PFSK-1 (cell line): Measurements from ENCODE around the gene SLFN5.

ENCODE experiments used
- FOXP2 ChIP-seq: optimal IDR thresholded peaks from 2 replicates; pipeline ENCODE3; 2011; ENCODE audit warnings: borderline replicate concordance, control low read depth, inconsistent platforms; ENCODE audit not compliant: insufficient read depth; ENCODE audit errors: extremely low read length, extremely low read depth
- POLR2AphosphoS5 ChIP-seq: IDR thresholded peaks from 2 replicates; pipeline ENCODE4 v1.6.1; 2012; ENCODE audit warnings: low read depth, mild to moderate bottlenecking, control low read depth, low read length, moderate library complexity
- SIN3A ChIP-seq: IDR thresholded peaks from 2 replicates; pipeline ENCODE4 v1.6.1; 2012; ENCODE audit warnings: mild to moderate bottlenecking, low read length, moderate library complexity, borderline replicate concordance; ENCODE audit not compliant: insufficient read depth
- TAF1 ChIP-seq: IDR thresholded peaks from 2 replicates; pipeline ENCODE4 v1.6.1; 2012; ENCODE audit warnings: low read length, control low read depth, borderline replicate concordance; ENCODE audit not compliant: insufficient read depth
- TF ChIP-seq, protein P1 (sequence below), 2 experiments: IDR thresholded peaks; 2 replicates each; pipeline versions ENCODE4 v1.6.1 to v1.8.0; 2011 to 2012; ENCODE audit warnings: low read depth in 2 of 2, low read length in 2 of 2, control low read depth in 1 of 2, inconsistent platforms in 1 of 2, mild to moderate bottlenecking in 1 of 2, moderate library complexity in 1 of 2; ENCODE audit not compliant: insufficient read depth in 1 of 2

The SLFN5 gene

DNA sequence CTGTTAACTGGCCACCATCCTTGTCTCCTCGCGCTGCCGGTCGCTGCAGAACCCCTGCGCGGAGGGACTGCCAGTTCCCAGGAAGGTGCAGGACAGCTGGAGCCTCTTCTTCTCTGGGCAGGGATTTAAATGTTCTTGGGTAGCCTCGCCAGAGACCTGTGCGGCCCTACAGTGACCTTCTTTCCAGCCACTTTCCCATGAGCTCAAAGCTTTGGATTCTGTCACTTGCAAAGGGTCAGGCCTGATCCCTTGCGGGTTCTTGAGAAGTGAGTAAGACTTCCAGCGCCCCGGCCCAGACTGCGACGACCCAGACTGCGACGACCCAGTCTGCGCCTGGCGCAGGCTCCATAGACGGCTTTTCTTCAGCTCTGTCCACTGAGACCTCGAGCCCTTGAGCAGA, 1.4 kb upstream of the SLFN5 start:
- TF ChIP-seq TAF1, result no peak
- TF ChIP-seq, protein P1, sequence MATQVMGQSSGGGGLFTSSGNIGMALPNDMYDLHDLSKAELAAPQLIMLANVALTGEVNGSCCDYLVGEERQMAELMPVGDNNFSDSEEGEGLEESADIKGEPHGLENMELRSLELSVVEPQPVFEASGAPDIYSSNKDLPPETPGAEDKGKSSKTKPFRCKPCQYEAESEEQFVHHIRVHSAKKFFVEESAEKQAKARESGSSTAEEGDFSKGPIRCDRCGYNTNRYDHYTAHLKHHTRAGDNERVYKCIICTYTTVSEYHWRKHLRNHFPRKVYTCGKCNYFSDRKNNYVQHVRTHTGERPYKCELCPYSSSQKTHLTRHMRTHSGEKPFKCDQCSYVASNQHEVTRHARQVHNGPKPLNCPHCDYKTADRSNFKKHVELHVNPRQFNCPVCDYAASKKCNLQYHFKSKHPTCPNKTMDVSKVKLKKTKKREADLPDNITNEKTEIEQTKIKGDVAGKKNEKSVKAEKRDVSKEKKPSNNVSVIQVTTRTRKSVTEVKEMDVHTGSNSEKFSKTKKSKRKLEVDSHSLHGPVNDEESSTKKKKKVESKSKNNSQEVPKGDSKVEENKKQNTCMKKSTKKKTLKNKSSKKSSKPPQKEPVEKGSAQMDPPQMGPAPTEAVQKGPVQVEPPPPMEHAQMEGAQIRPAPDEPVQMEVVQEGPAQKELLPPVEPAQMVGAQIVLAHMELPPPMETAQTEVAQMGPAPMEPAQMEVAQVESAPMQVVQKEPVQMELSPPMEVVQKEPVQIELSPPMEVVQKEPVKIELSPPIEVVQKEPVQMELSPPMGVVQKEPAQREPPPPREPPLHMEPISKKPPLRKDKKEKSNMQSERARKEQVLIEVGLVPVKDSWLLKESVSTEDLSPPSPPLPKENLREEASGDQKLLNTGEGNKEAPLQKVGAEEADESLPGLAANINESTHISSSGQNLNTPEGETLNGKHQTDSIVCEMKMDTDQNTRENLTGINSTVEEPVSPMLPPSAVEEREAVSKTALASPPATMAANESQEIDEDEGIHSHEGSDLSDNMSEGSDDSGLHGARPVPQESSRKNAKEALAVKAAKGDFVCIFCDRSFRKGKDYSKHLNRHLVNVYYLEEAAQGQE (IDR thresholded peaks at IDR 0.05; ENCODE audit: insufficient read depth in 1 of 2, low read depth in 2 of 2, low read length in 2 of 2), result no peak
- TF ChIP-seq SIN3A, result no peak
- no peak for TF ChIP-seq FOXP2

DNA sequence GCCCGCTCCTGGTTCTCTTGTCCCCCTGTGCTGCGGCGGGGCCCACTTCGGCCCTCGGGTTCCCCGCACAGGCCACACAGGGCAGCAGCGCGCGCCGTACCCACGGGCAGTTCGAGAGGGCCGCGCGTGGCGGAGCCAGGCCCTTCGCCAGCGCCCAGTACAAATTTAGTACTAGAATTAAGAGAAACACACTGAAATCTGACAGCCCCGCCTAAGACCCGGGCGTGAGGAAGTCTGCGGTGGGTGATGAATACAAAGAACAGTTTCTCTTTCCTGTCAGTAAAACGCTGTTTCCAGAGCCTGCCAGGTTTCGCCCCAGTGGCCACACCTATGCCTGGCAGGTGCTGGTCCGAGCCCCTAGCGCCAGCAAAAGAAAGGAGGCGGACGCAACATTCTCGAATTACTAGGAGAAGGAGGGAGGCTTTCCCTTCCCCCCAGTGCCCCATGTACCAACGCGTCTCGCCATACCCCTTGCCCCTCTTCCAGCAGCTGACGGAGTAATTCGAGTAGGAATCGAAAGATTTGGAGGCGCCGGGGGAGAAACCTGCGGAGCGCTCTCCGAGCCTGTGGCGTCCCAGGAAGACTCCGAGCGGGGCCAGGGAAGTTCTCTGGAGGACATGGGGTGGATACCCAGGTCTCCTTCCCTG, 591 bp upstream of the SLFN5 start:
- TF ChIP-seq FOXP2, result no peak
- TF ChIP-seq SIN3A, result no peak
- no peak for TF ChIP-seq POLR2AphosphoS5
- TF ChIP-seq, protein P1 (IDR thresholded peaks at IDR 0.05; ENCODE audit: insufficient read depth in 1 of 2, low read depth in 2 of 2, low read length in 2 of 2), result no peak
- no peak for TF ChIP-seq TAF1

DNA sequence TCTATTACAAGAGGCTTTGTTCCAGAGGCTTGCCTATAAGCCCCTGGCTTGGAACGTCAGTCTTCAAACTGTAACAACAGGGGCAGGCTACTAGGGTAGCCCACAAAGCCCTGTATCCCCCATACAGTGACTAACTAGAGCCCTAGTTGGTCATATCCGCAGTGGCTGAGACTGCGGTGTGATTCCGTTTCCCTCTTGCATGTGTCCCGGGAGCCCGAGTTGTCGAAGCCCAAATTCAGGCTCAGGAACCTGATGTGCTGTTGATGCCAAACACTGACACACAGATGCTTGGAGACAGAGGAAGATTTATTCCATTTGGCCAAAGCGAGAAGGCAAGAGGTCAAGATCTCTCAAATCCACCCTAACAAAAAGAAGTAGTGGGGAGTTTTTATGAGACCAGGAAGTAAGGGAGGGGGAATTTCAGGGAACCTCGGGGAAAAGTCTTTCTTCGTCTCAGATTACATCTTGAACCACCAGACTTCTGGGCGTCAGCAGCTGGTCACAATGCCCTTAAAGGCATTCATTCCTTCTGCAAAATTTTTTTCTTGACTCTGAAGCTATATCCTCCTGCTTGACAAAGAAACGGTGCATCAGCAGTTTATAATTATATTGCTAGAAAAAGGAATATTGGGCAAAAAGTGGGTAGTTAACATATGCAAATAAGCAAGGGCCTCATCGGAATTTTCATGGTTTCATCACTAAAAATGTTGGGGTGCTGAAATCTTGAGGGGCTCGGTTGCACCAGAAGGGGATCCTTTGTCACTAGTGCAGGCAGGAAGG, 879 bp downstream of the SLFN5 start:
- TF ChIP-seq TAF1 (no peak), SIN3A (0 out of 2 replicates have a peak, but pooled peaks have one; percentile 15)

DNA sequence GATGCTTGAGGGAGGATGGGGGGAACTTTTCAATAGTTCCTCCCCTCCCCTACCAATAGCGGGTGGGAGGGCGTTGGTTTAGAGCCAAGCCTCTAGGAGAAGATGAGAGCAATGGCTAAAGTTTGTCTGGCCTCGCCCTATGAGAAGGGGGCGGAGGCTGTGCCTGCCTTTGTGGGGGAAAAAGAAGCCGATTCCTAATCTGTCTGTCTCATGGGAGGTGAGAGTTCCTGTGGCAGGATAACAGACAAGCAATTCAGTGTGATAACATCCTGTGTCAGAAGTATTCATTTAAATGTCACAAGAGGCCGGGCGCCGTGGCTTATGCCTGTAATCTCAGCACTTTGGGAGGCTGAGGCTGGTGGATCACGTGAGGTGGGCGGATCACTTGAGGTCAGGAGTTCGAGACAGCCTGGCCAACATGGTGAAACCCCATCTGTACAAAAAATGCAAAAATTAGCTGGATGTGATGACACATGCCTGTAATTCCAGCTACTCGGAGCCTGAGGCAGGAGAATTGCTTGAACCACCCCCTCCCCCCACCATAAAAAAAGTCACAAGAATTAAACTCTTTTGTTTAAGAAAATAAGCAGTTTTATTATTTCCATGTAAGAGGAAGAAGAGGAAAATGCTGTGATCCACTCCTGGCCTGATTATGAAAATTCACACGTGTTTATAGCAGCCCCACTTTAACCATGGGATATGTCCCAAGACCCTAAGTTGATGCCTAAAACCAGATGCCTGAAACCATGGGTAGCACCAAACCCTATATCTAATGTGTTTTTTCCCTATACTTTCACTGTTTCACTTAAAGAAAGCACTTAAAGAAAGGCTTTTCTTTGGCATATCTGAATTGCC, 1.7 kb downstream of the SLFN5 start:
- TF ChIP-seq, protein P1 (IDR thresholded peaks at IDR 0.05; ENCODE audit: insufficient read depth in 1 of 2, low read depth in 2 of 2, low read length in 2 of 2), result 0 out of 4 replicates have a peak, but pooled peaks of 1 of the 2 experiments have one; percentile 64
- TF ChIP-seq SIN3A, result peak; percentile 84; the same call in 1 of the 2 replicates
- no peak for TF ChIP-seq FOXP2

DNA sequence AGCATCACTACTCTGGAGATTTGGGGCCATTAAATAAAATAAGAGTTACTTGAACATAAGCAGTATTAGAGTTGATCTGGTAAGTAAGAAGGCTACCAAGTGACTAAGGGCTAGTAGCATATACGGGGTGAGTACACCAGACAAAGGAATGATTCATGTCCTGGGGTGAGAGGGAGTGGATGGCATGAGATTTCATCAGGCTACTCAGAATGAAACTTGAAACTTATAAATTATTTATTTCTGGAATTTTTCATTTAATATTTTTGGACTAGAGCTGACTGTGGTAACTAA, 2.3 kb downstream of the SLFN5 start:
- TF ChIP-seq SIN3A (no peak), POLR2AphosphoS5 (no peak), TAF1 (no peak), FOXP2 (no peak)
- TF ChIP-seq, protein P1 (IDR thresholded peaks at IDR 0.05; ENCODE audit: insufficient read depth in 1 of 2, low read depth in 2 of 2, low read length in 2 of 2), result no peak
